ENCODE data around the gene CORO1C. TPM values are rescaled to one million over a fixed set of nuclear protein-coding genes. Genes with fewer than 3 reads are reported as not detected.
A peak's percentile ranks its signal among the peaks of the same experiment; 100 is the strongest.

Gene CORO1C
- total and polyA plus RNA-seq, 9 of the 15 experiments (the other 6 are each of a cell fraction or from before 2014, with no cell fraction given): 55.2 to 280 (median 150) TPM

DNA sequence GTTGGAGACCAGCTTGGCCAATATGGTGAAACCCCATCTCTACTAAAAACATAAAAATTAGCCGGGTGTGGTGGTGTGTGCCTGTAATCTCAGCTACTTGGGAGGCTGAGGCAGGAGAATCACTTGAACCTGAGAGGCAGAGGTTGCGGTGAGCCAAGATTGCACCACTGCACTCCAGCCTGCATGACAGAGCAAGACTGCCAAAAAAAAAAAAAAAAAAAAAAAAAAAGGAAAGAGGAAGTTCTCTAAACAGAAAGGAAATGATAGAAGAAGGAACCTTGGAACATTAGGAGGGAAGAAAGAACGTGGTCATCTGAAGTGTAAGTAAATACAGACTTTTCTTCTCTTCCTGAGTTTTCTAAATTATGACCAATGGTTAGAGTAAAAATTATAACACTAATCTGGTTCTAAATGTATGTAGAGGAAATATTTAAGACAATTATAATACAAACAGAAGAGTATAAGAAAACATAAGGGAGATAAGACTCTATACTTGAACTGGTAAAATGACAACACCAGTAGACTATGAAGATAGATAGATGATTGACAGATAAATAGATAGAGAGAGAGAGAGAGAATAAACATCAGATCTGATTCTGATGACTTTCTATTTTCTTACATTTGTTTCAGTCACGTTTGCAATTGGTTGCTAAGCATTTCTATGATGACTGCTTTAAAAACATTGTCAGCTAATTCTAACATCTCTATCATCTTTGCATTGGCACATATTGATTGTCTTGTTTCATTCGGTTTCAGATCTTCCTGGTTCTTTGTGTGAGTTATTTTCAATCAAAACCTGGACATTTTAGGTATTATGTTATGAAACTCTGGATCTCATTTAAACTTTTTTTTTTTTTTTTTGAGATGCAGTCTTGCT is 12.9 kb upstream of the CORO1C start (continued):
- TF ChIP-seq ZNF318 (IDR thresholded peaks at IDR 0.05; ENCODE audit: borderline replicate concordance in 1 of 2, low read depth in 1 of 2) (0 out of 4 replicates have a peak, but pooled peaks of 1 of the 2 experiments have one; percentile 8), TRIM28 (IDR thresholded peaks at IDR 0.05) (no peak; the same call in 1 of the 2 replicates), WHSC1 (IDR thresholded peaks at IDR 0.05; ENCODE audit: low read length) (no peak), BRD4 (IDR thresholded peaks at IDR 0.05) (no peak), FOXA1 (IDR thresholded peaks at IDR 0.05; ENCODE audit: borderline replicate concordance) (no peak), PURB (CRISPR knock-in tag; IDR thresholded peaks at IDR 0.05; ENCODE audit: low read depth) (no peak), THRAP3 (IDR thresholded peaks at IDR 0.05; ENCODE audit: borderline replicate concordance) (no peak), TRIM24 (IDR thresholded peaks at IDR 0.05) (peak in 1 of 2 experiments; percentile 54; a peak in 3 of 4 replicates), ETV1 (tag; conservative IDR thresholded peaks at IDR 0.05; ENCODE audit: low read depth) (no peak), SPI1 (IDR thresholded peaks at IDR 0.05; ENCODE audit: borderline replicate concordance, low read depth, low read length) (peak; percentile 42), LCOR (CRISPR knock-in tag; IDR thresholded peaks at IDR 0.05) (no peak), RFX1 (IDR thresholded peaks at IDR 0.05) (peak; percentile 18; the same call in 1 of the 2 replicates), MXD1 (CRISPR knock-in tag; IDR thresholded peaks at IDR 0.05; ENCODE audit: borderline replicate concordance, poor library complexity, severe bottlenecking) (no peak), ZNF639 (CRISPR knock-in tag; conservative IDR thresholded peaks at IDR 0.05 in 1 of 2, IDR thresholded peaks at IDR 0.05 in 1 of 2) (peak in 1 of 2 experiments; percentile 46; a peak in 1 of 4 replicates), L3MBTL2 (IDR thresholded peaks at IDR 0.05) (peak; percentile 63)
- TF ChIP-seq, protein P1, sequence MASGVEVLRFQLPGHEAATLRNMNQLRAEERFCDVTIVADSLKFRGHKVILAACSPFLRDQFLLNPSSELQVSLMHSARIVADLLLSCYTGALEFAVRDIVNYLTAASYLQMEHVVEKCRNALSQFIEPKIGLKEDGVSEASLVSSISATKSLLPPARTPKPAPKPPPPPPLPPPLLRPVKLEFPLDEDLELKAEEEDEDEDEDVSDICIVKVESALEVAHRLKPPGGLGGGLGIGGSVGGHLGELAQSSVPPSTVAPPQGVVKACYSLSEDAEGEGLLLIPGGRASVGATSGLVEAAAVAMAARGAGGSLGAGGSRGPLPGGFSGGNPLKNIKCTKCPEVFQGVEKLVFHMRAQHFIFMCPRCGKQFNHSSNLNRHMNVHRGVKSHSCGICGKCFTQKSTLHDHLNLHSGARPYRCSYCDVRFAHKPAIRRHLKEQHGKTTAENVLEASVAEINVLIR (CRISPR knock-in tag; IDR thresholded peaks at IDR 0.05): no peak
